ENCODE measurements around the gene OAS1. TPM values are rescaled to one million over a fixed set of nuclear protein-coding genes. Genes with fewer than 3 reads are reported as not detected.
A peak's percentile ranks its signal among the peaks of the same experiment; 100 is the strongest.

OAS1 gene
- total RNA-seq, 1 experiment from 2014 or later = 10.2 TPM

GRCh38 chr12:112904571-112904970 is 2.2 kb upstream of the OAS1 start:
- Histone ChIP-seq H4K20me1 (ENCODE audit: low read length) (no peaks in the 10 kb centered on the region), H3K27ac (ENCODE audit: low read length) (peak overlapping the region; percentile 77), H3K4me2 (ENCODE audit: low read length) (peak overlapping the region; percentile 25; the same call in 1 of the 2 replicates), H3K9ac (ENCODE audit: low read length) (no peak overlapping the region), H3K79me2 (ENCODE audit: low read length) (no peaks in the 10 kb centered on the region), H3K27me3 (ENCODE audit: low read length) (no peaks in the 10 kb centered on the region), H3F3A (ENCODE audit: low read length, unreplicated experiment) (no peaks in the 10 kb centered on the region), H3K4me1 (ENCODE audit: insufficient read depth, low read length) (peaks cover 49% of the 10 kb centered on the region), H3K4me3 (ENCODE audit: low read length) (no peak overlapping the region), H2AFZ (ENCODE audit: low read length) (no peak overlapping the region), H3K36me3 (ENCODE audit: low read depth, low read length) (no peaks in the 10 kb centered on the region), H3K9me3 (ENCODE audit: low read length) (no peaks in the 10 kb centered on the region), H3K9me2 (replicated peaks; ENCODE audit: low read length) (no peaks in the 10 kb centered on the region)
- DNase-seq (peak; percentile 73), ATAC-seq (peak; percentile 72)
- ChIA-PET POLR2A (ENCODE audit: unreplicated experiment) (no interaction called here), CTCF (no interaction called here)
- TF ChIP-seq EZH2phosphoT487 (IDR thresholded peaks at IDR 0.05; ENCODE audit: borderline replicate concordance, low read length) (no peak), CTCF (conservative IDR thresholded peaks at IDR 0.05; ENCODE audit: low read depth, low read length) (no peak)
- BruUV-seq (replicated peaks) = no TSS peak
- intact Hi-C loops (cut with micrococcal nuclease) = loop anchor here (1.0 kb wide), 1 partner anchor 65 kb away; no protein-coding TSS in a partner anchor

DNA sequence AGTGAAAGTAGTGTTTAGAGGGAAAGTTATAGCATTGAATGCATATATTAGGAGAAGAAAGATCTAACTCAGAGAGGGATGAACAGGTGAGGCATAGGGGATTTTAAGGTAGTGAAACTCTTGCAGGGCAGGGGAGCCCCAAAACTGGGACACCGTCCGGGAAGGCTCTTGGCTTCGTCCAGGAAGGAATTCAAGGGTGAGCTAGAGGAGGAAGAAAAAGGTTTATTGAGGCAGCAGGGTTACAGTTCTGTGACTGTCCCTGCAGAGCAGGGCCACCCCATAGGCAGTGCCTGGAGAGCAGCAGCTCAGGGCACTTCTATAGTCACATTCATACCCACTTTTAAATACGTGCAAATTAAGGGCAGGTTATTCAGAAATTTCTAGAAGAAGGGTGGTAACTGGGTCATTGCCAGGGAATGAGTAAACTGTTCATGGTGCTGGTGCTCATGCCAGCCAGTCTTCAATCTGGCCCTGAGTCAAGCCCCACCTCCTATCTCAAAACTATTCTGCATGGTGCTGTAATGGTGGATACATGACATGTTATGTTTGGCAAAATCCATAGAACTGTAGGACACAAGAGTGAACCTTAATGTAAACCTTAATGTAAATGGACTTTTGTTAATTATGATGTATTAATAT is 1.2 kb upstream of the OAS1 start:
- H3K9me3 ChIP-seq (ENCODE audit: low read length) = no peaks in the 10 kb centered on the region
- H3K9ac ChIP-seq (ENCODE audit: low read length) = no peak overlapping the region
- no peak overlapping the region for H3K4me3 ChIP-seq (ENCODE audit: low read length)
- ATAC-seq (no peak), DNase-seq (peak; percentile 41)
- peaks cover 49% of the 10 kb centered on the region for H3K4me1 ChIP-seq (ENCODE audit: insufficient read depth, low read length)
- H3K79me2 ChIP-seq (ENCODE audit: low read length) = no peaks in the 10 kb centered on the region
- H3K27me3 ChIP-seq (ENCODE audit: low read length) = no peaks in the 10 kb centered on the region
- H2AFZ ChIP-seq (ENCODE audit: low read length) = no peak overlapping the region
- H3K4me2 ChIP-seq (ENCODE audit: low read length) = no peak overlapping the region
- no peaks in the 10 kb centered on the region for H3F3A ChIP-seq (ENCODE audit: low read length, unreplicated experiment)
- H3K27ac ChIP-seq (ENCODE audit: low read length) = peak overlapping the region; percentile 58; the same call in 1 of the 2 replicates
- intact Hi-C loops (cut with micrococcal nuclease) = loop anchor here (1.0 kb wide), 1 partner anchor 33 kb away; the partner anchor contains the start of gene OAS3
- BruUV-seq (replicated peaks) = no TSS peak
- no peaks in the 10 kb centered on the region for H4K20me1 ChIP-seq (ENCODE audit: low read length)
- ChIA-PET POLR2A (ENCODE audit: unreplicated experiment) (no interaction called here), CTCF (interaction anchor here (1.0 kb wide), 1 partner anchor 87 kb away, joined by 3 read pairs; no protein-coding TSS in a partner anchor)
- TF ChIP-seq EZH2phosphoT487 (IDR thresholded peaks at IDR 0.05; ENCODE audit: borderline replicate concordance, low read length) = no peak
- no peak for TF ChIP-seq EZH2 (IDR thresholded peaks at IDR 0.05; ENCODE audit: low read length, unreplicated experiment)
- H3K36me3 ChIP-seq (ENCODE audit: low read depth, low read length) = no peaks in the 10 kb centered on the region
- no peaks in the 10 kb centered on the region for H3K9me2 ChIP-seq (replicated peaks; ENCODE audit: low read length)

DNA sequence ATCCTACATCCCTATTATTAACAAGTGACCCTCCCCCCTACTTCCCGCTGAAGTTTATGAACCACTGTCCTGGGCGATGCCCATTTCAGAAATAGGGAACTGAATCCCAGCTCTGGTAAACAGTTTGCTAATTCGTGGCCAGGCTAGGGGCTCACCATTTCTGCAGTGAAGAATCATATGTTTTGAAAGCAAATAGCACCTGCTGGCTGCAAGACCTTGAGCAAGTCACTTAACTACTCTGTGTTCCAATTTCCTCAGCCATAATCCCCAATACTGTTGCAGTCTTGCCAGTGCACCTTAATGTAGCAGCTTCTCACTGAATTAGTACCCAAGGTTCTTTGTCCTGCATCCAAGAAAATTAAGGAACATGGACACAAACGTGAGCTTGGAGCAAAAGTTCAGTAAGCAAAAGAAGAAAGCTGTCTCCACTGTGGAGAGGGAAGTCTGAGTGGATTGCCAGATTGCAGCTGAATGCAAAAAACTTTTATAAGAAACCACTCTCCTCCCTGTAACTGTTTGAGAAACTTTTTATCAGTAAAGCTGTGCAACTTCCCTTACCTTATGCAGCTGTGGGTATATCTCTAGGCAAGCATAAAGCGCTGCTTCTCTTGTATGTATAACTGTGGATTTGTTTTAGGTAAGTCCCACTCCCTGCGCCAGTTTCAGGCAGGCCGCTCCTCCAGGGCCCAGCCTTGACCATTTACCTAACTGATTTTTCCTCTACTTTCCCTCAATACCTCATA is 824 bp downstream of the OAS1 start:
- no peaks in the 10 kb centered on the region for H3K79me2 ChIP-seq (ENCODE audit: low read length)
- H3K9ac ChIP-seq (ENCODE audit: low read length) = peak overlapping the region; percentile 41; the same call in 1 of the 2 replicates
- ChIA-PET CTCF (no interaction called here), POLR2A (ENCODE audit: unreplicated experiment) (no interaction called here)
- H3K4me2 ChIP-seq (ENCODE audit: low read length) = peak overlapping the region; percentile 86
- peak overlapping the region; percentile 90 for H2AFZ ChIP-seq (ENCODE audit: low read length)
- no peaks in the 10 kb centered on the region for H3F3A ChIP-seq (ENCODE audit: low read length, unreplicated experiment)
- H4K20me1 ChIP-seq (ENCODE audit: low read length) = no peaks in the 10 kb centered on the region
- peaks cover 45% of the 10 kb centered on the region for H3K4me1 ChIP-seq (ENCODE audit: insufficient read depth, low read length)
- ATAC-seq (no peak), DNase-seq (no peak)
- H3K9me3 ChIP-seq (ENCODE audit: low read length) = peaks cover 1% of the 10 kb centered on the region; the same call in 1 of the 2 replicates
- intact Hi-C loops (cut with micrococcal nuclease) = no loop called here
- H3K36me3 ChIP-seq (ENCODE audit: low read depth, low read length) = no peaks in the 10 kb centered on the region
- no TSS peak for BruUV-seq (replicated peaks)
- H3K27ac ChIP-seq (ENCODE audit: low read length) = peak overlapping the region; percentile 58; the same call in 1 of the 2 replicates
- no peaks in the 10 kb centered on the region for H3K9me2 ChIP-seq (replicated peaks; ENCODE audit: low read length)
- H3K27me3 ChIP-seq (ENCODE audit: low read length) = no peaks in the 10 kb centered on the region
- no peak for TF ChIP-seq CTCF (conservative IDR thresholded peaks at IDR 0.05; ENCODE audit: low read depth, low read length)
- no peak for TF ChIP-seq EZH2phosphoT487 (IDR thresholded peaks at IDR 0.05; ENCODE audit: borderline replicate concordance, low read length)
- TF ChIP-seq EZH2 (IDR thresholded peaks at IDR 0.05; ENCODE audit: low read length, unreplicated experiment) = no peak
- peak overlapping the region; percentile 63 for H3K4me3 ChIP-seq (ENCODE audit: low read length)

Data from PC-3 (cell line).